DMS 273 treated with DMSO at 0.1 percent for 48 hours (cell line): ENCODE data around the gene ART1.

Source experiments
- DNase-seq: peaks from one replicate; lab custom pipeline; 2025; lab: John Stamatoyannopoulos, UW

Gene ART1

GRCh38 chr11:3665336-3666022 is 20.6 kb downstream of the ART1 start:
- DNase-seq = no peak

GRCh38 chr11:3666023-3666530 is 21.1 kb downstream of the ART1 start:
- DNase-seq = no peak

GRCh38 chr11:3667149-3668035 is 22.5 kb downstream of the ART1 start:
- DNase-seq = no peak

DNA sequence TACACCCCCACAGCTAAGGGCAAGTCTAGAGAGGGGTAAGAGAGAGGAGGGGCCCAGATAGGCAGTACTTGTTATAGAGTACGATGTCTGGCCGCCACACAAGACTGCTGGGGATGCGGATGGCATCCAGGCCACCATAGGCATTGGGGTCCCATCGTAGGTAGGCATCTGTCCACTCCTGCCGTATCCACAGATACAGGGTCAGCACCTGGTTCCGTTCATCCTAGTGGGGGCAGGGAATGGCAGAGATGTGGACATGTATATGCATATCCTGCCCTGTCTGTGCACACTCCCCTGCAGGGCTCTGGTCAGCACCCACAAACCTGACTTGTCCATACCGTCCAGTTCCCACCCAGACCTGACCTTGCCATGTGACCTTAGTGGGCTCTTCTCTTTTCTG is 24.2 kb downstream of the ART1 start:
- DNase-seq = no peak

- DNase-seq = no peak
Observed at GRCh38 chr11:3669742-3670183, 24.8 kb downstream of the ART1 start.

GRCh38 chr11:3671334-3672254 is 26.7 kb downstream of the ART1 start, which contains the start of gene CHRNA10:
CHRNA10 (minus strand) TSS chr11:3671384; CDS start chr11:3671312, 72 bp downstream.
- no peak for DNase-seq

- no peak for DNase-seq
Observed at GRCh38 chr11:3674189-3674588, 29.3 kb downstream of the ART1 start.

DNA sequence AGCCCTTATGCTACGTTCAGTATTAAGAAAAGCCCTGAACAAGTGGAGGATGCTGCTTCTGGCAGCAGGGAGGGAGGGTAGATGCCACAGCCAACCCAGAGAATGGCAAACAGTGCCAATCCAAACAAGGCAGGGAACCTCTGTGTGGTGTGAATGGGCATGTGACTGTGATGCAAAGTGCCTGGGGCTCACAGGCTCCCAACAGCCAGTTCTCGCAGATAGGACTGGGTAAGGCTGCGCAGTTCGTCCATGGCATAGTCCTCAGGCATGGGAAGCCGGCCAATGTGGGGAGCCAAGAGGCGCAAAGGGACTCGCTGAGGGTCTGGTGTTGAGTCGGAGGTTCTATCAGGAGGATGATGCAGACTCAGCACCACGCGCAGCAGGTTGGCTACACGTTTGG is 31.0 kb downstream of the ART1 start:
- DNase-seq = no peak

GRCh38 chr11:3679077-3679476 is 34.1 kb downstream of the ART1 start:
- no peak for DNase-seq

GRCh38 chr11:3683039-3683438 is 38.1 kb downstream of the ART1 start:
- DNase-seq = no peak

- DNase-seq = no peak
Observed at GRCh38 chr11:3684129-3684818, 39.3 kb downstream of the ART1 start.

GRCh38 chr11:3684819-3685172 is 39.9 kb downstream of the ART1 start:
- DNase-seq = no peak

DNA sequence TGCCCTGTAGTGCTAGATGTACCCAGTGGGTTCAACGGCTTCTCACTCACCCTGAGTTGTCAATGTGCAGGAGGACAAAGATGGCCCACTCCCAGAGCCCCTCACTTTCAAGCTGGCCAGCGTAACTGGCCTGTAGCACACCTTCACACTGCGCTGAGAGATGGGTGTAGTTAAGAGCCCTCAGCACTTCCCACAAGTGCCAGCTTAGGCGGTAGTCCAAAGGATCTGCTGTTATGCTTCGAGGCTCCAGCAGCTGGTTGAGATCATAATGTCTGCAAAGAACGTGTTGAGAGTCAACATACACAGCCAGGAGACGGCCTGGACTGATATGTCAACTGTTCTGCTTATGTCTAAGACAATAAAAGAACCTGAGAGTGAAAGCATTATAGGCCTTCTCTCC is 41.0 kb downstream of the ART1 start:
- no peak for DNase-seq

DNA sequence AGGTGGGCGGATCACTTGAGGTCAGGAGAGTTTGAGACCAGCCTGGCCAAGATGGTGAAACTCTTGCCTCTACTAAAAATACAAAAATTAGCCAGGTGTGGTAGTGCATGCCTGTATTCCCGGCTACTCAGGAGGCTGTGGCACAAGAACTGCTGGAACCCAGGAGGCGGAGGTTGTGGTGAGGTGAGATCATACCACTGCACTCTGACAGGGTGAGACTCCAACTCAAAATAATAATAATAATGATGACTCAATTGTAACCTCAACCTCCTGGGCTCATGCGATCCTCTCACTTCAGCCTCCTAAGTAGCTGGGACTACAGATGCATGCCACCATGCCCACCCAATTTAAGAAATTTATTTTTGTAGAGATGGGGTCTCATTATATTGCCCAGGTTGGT is 41.8 kb downstream of the ART1 start:
- no peak for DNase-seq

GRCh38 chr11:3700410-3700809 is 55.5 kb downstream of the ART1 start:
- DNase-seq = no peak

DNA sequence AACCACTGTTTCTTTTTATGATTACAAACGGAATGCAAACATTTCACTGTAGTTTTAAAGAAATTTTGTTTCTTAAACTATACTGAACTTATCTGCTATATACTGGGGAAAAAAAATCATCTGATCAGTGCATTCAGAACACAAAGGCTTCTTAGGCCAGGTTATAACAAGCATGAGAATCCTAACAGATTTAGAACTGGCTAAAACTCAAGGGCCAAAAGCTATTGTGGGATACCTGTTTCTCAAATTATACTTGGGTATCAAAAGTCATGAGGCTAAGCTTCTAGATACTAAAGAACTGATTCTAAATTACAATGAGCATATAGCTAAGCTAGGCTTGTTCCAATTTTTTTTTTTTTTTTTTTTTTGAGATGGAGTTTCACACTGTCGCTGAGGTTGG is 56.0 kb downstream of the ART1 start:
- DNase-seq = no peak

DNA sequence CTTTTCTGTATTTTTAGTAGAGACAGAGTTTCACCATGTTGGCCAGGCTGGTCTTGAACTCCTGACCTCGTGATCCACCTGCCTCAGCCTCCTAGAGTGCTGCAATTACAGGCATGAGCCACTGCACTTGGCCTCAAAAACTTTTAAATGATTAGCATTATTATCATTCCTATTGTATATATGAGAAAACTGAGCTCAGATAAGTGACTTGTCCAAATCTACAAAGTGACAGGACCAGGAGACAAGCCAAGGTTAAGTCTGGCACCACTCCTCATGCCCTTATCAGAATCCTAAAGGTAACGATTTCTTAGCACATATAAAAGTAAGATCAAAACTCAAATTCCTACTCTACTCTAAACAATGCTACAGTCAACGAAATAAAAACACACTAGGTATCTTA is 58.5 kb downstream of the ART1 start:
- DNase-seq = no peak

DNA sequence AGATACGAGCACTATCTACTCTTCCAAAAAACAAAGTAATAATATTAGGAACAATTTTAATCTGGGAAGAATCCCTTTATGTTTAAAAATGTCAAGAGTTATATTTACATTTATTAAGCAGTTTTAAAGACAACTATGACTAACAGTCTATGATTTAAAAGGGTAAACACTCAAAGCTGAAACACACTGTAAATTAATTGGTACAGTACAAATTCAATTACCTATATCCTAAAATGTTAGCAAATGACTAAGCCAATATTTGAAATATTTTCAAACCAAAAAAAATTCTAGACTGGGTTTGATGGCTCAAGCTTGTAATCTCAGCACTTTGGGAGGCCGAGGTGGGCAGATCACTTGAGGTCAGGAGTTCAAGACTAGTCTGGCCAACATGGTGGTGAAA is 62.2 kb downstream of the ART1 start:
- no peak for DNase-seq

DNA sequence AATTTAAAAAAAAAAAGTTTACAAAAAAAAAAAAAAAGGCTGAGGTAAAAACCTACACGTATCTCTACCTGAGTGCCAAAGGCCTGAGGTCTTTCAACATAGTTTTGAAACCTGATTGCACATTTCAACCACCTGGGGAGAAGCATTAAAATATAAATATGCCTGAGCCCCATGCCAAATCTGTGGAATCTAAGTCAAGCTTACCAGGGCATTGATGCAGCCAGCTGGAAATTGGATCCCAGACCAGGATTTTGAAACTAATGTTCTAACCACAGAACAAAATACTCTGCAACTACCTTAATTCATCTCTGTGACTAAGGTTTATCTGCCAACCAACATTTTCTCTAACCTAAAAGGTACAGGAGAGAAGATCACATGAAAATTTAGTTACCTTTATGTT is 65.0 kb downstream of the ART1 start:
- DNase-seq = no peak

DNA sequence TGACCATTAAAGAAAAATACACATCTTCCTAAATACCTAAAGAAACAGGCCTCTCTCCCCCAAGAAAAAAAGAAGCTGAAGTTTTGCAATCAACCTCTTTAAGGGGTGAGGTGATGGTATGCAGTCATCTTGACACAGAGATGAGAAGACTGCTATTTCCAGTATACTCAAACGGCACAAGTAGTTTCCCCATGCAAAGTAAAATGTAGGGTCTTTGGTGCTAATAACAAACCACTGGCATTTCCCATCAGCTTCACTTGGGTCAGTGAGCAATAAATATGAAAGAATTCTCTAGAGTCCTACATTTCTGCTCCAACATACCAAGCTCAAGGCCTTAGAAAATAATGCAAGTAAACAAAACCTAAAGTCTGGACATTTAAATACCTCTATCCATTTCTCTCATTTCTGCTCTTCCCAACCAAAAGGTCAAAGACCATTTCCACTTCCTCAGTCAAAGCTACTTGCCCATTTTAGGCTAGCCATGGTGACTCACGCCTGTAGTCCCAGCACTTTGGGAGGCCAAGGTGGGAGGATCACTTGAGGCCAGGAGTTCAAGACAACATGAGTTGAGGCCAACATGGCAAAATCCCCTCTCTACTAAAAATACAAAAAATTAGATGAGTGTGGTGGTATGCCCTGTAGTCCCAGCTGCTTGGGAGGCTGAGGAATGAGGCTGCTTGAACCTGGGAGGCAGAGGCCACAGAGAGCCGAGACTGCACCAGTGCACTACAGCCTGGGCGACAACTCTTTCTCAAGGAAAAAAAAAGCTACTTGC is 65.7 kb downstream of the ART1 start:
- DNase-seq = no peak

GRCh38 chr11:3712274-3712673 is 67.3 kb downstream of the ART1 start:
- DNase-seq = no peak
